ENCODE data around the gene PLEKHB2.
"Not testable (repeated sequence)": the region's sequence is repeated elsewhere in the genome, so short reads cannot be mapped to it uniquely, and the experiment has no call there.

GRCh38 chr2:131196186-131196585 is 91.0 kb downstream of the PLEKHB2 start:
- not testable (repeated sequence) for TF ChIP-seq CREB1 (IDR thresholded peaks at IDR 0.05); CREB1 (CRISPR knock-in tag; IDR thresholded peaks at IDR 0.05); ATF3 (IDR thresholded peaks at IDR 0.05); ATF3 (CRISPR knock-in tag; conservative IDR thresholded peaks at IDR 0.05); KDM5B (IDR thresholded peaks at IDR 0.05; ENCODE audit: insufficient replicate concordance, low read depth, low read length); FOXM1 (IDR thresholded peaks at IDR 0.05; ENCODE audit: low read depth); FOXM1 (CRISPR knock-in tag; IDR thresholded peaks at IDR 0.05; ENCODE audit: low read depth); KHSRP (IDR thresholded peaks at IDR 0.05); EGR1 (conservative IDR thresholded peaks at IDR 0.05); EP400 (IDR thresholded peaks at IDR 0.05); NCOR1 (IDR thresholded peaks at IDR 0.05); EZH2 (IDR thresholded peaks at IDR 0.05; ENCODE audit: borderline replicate concordance, low read depth, low read length); HDGF (IDR thresholded peaks at IDR 0.05); ZFP91 (CRISPR knock-in tag; IDR thresholded peaks at IDR 0.05); ETV5 (CRISPR knock-in tag; IDR thresholded peaks at IDR 0.05; ENCODE audit: low read depth)
